HG03097 (cell line): ENCODE measurements around the gene HSPA12B.

Source experiments
- ATAC-seq: cut with Tn5 transposase; IDR thresholded peaks from one replicate; pipeline ENCODE4 v1.9.1; 2021; ENCODE audit not compliant: unreplicated experiment, low FRiP score

The HSPA12B gene

GRCh38 chr20:3763671-3764601 lies 31.5 kb downstream of the HSPA12B start:
- ATAC-seq, result no peak

DNA sequence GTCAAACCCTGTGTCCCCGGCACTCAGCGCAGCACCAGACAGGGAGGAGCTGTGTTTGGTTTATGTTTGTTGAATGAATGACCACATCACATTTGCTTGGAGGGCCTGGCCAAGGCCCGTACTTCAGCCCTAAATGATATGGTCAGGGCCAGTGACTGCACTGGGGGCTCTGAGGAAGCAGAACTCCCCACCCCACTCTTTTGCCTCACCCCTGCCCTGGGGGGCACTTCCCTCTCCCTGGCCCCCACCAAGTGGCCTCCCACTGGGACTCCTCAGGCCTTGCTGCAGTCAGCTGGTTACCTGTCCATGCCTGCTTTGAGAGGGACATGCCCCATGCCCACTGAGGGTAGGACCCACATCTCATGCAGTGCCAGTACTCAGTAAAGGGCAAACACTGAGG lies 32.2 kb downstream of the HSPA12B start:
- ATAC-seq, result no peak

DNA sequence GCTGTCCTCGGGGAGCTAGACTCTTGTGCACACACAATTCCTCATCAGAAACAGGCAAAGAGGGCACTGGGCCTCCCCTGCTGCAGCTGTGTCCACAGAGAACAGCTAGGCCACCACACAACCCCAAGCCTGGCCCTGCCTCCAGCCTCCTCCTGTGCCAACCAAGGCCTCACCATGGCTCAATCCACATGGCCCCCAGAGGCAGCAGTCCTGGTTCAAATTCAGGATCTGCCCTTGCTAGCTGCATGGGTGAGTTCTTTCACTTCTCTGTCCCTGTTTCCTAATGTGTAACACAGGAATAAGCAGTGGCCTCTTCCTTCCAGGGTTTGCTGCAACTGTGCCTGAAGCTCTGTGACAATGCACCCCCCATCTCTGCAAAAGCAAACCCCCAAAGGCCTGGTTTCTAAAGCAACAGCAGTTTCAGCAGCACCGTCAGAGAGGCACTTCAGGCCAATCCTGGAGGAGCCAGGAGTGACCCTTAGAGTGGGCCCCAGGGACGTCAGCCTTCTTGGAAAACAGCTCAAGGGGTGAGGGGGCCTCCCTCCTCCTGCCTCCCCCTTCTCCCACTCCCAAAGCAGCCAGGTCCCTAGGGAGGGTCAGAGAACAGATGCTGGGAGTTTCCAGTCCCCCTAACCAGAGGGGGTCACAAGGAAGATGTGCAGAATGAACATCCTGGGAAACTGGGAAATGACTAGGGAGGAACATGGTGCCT lies 32.8 kb downstream of the HSPA12B start:
- no peak for ATAC-seq

- no peak for ATAC-seq
Observed at GRCh38 chr20:3766422-3767109, 34.1 kb downstream of the HSPA12B start.

- no peak for ATAC-seq
Observed at GRCh38 chr20:3767110-3767426, 34.6 kb downstream of the HSPA12B start.

- ATAC-seq, result peak; percentile 92
Observed at GRCh38 chr20:3767427-3768341, 35.2 kb downstream of the HSPA12B start, which contains the start of gene ADISSP. TSS of gene ADISSP (minus strand) at chr20:3767753. CDS start at chr20:3760100, 7,653 bp downstream.

GRCh38 chr20:3768342-3769130 lies 36.1 kb downstream of the HSPA12B start:
- ATAC-seq, result peak; percentile 32

DNA sequence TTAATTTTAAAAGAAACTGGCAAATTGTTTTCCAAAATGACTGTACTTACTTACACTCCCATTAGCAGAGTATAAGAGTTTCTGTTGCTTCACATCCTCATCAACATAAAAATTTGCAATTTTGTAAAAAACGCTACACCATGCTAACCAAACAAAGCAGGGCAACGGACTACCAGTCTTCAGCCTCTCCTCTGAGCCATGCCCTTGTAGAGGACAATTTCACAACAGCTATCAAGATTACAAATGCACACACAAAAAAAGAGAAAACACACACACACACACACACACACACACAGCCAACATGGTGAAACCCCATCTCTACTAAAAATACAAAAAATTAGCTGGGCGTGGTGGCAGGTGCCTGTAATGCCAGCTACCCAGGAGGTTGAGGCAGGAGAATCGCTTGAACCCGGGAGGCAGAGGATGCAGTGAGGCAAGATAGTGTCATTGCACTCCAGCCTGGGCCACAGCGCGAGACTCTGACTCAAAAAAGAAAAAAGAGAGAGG lies 39.1 kb downstream of the HSPA12B start:
- ATAC-seq, result no peak

DNA sequence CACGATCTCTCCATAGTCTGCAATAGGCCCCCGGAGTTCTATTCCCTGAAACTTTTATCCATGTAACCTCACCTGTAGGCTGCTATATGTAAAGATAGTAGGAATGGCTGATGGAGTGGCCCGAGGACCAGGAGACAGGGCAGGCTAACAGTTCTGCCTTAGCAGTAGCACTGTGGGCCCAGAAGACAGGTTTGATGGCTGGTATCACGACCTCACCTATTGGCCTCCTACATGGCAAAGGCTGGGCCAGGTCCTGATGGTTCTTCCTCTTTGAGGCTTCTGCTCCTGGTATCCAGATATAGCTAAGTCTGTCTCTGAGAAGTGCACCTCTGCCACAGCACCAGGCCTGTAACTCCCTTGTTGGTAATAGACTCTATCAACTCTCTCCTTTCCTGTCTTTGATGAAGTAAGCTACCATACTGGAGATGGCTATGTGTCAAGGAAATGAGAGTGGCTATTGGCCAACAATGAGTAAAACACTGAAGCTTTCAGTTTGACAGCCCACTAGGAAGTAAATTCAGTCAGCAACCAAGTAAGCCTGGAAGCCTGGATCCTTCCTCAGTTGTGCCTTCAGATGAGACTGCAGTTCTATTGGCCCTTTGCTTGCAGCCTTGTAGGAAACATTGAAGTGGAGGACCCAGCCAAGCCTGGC lies 43.1 kb downstream of the HSPA12B start:
- ATAC-seq, result no peak

- ATAC-seq, result no peak
Observed at GRCh38 chr20:3777381-3777715, 44.9 kb downstream of the HSPA12B start.

GRCh38 chr20:3777716-3778629 lies 45.5 kb downstream of the HSPA12B start:
- ATAC-seq, result no peak

DNA sequence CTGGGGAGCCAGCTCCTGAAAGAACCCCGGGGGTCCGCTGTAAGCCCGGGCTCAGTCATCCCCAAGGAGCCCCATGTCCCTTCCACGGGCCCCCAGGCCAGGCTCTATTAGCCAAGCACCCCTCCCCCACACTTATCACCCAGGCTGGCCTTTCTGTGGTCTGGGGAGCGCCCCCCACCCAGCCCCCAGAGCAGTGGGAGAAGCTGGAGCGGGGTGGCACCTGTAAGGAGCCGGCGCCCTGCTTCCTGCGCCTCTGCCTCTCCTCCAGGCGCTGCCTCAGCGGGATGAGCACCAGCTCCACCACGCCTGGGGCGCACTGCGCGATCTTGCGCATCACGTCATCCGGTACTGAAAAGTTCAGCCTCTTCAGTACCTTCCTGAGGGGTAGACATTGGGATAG lies 46.5 kb downstream of the HSPA12B start:
- ATAC-seq, result no peak

GRCh38 chr20:3781153-3781910 lies 48.8 kb downstream of the HSPA12B start, which contains the start of gene SPEF1:
TSS of gene SPEF1 (minus strand) at chr20:3781448. CDS start at chr20:3781287, 161 bp downstream.
- ATAC-seq, result peak; percentile 40

GRCh38 chr20:3782597-3782996 lies 50.1 kb downstream of the HSPA12B start:
- ATAC-seq, result no peak

DNA sequence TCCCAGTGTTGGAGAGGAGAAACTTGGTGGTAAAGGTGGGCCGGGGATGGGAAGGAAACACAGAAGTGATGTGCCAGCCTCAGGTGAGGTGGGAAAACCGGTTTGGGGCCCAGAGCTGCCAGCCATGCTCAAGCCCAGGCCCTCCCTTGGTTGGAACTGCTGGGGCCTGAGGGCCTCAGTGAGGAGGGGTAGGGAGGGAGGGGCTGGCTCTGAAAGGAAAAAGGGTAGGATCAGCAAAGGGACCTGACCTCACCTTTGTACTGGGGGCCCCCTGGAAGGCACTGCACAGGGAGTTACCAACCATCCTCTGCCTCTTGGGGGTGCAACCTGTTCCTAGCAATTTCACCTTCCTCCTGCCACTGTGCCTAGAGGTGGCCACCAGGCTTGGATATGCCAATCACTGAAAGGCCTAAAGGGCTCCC lies 50.6 kb downstream of the HSPA12B start:
- ATAC-seq, result no peak

DNA sequence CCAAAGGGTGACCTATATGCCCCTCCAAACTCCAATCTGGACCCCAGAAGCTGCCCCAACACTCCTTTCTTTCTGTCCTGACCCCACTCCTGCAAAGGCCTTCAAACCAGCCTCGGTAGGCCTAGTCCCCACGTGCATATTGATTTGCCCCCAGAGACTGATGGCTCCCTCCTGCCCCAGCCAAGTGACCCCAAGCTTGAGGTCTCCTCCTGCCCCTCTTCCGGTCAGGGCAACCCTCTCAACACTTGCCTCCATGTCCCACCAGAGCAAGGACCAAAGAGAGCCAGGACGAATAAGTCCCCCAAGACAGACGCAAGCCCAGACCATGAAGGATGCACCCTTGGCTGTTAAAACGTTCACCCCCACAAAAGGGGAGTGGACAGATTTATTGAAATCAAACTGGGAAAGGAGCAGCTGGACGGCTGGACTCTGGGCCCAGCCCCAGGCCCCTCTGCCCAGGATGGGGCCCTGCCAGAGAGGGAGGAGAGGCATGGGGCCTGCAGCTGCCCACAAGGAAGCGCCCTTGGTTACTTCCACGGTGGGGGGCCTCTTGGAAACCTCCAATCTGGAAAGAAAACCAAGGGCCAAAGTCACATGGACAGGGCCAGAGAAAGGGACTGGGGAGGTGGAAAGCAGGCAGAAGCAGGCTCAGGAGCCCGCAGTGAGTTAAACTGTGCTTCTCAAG lies 51.2 kb downstream of the HSPA12B start:
- ATAC-seq, result no peak
